HepG2 (cell line): ENCODE measurements around the gene GOLGA3. TPM values are rescaled to one million over a fixed set of nuclear protein-coding genes. Genes with fewer than 3 reads are reported as not detected.

Experiments
- ATAC-seq: fragments of 200-7000 bp; cut with Tn5 transposase; 3 replicates; pipeline ENCODE4 v1.9.1; 2020; ENCODE audit warnings: mild to moderate bottlenecking, moderate library complexity
- BruUV-seq: library from RNA; stranded (reverse); fragments of 400-500 nt; replicated peaks from 2 replicates; lab custom pipeline; 2021; lab: Mats Ljungman, UMichigan
- CTCF ChIA-PET: fragments of 300-600 bp; formaldehyde crosslinking; extraction: SDS; loops from one replicate; lab custom pipeline; 2021; ENCODE audit warnings: low total read pairs, inconsistent platforms, low intra/inter-chr PET ratio; lab: Yijun Ruan, JAX
- POLR2A ChIA-PET: fragments of 350-600 bp; sonication (Branson Sonifier 250); formaldehyde crosslinking; loops from one replicate; lab custom pipeline; 2020; ENCODE audit warnings: antibody characterized with exemption, inconsistent platforms; lab: Yijun Ruan, JAX
- DNase-seq: peaks from one replicate; pipeline ENCODE4 v3.0.0-alpha.2; 2015; ENCODE audit warnings: low spot score
- FAIRE-seq: peaks from 3 replicates; lab custom pipeline; 2011; peaks lifted over from hg19 to GRCh38; lab: Jason Lieb, UNC
- H2AFZ ChIP-seq: one replicate; pipeline ENCODE4 v1.6.1; 2011; ENCODE audit warnings: low read length, inconsistent platforms
- H3K27ac ChIP-seq: fragments of 300-600 bp; 3 replicates; pipeline ENCODE4 v1.8.0; 2011; ENCODE audit warnings: mixed run types, mild to moderate bottlenecking, mixed read lengths, low read length, inconsistent platforms; ENCODE audit not compliant: insufficient read depth; ENCODE audit errors: extremely low read length
- H3K27me3 ChIP-seq, 2 experiments: fragments of 200-600 bp in 1 of 2; 2 replicates in 1 of 2; 3 replicates in 1 of 2; pipeline versions ENCODE4 v1.6.0 to v1.8.0; 2011; ENCODE audit warnings: low read length in 2 of 2, mild to moderate bottlenecking in 2 of 2, moderate library complexity in 2 of 2, inconsistent platforms in 1 of 2; ENCODE audit not compliant: insufficient read depth in 2 of 2, control insufficient read depth in 1 of 2
- H3K36me3 ChIP-seq, 2 experiments: fragments of 200-600 bp in 1 of 2; replicated peaks in 1 of 2; 2 replicates in 1 of 2; 3 replicates in 1 of 2; pipeline versions ENCODE4 v1.5.1 to v1.8.0; 2011; ENCODE audit warnings: low read length in 2 of 2, inconsistent platforms in 1 of 2; ENCODE audit not compliant: insufficient read depth in 2 of 2, control insufficient read depth in 1 of 2
- H3K4me1 ChIP-seq: 2 replicates; pipeline ENCODE4 v1.5.1; 2012; ENCODE audit warnings: low read length, inconsistent platforms; ENCODE audit not compliant: insufficient read depth
- H3K4me2 ChIP-seq: 2 replicates; pipeline ENCODE4 v1.6.0; 2011; ENCODE audit warnings: low read depth, low read length, inconsistent platforms
- H3K4me3 ChIP-seq, 3 experiments: fragments of 200-600 bp in 1 of 3; sonication (generic), shearing (Covaris generic) in 1 of 3; replicated peaks in 1 of 3; 2 replicates each; pipeline ENCODE4 v1.5.1; 2011 to 2016; ENCODE audit warnings: low read length in 3 of 3, inconsistent platforms in 2 of 3, low read depth in 2 of 3, mild to moderate bottlenecking in 2 of 3, control low read depth in 1 of 3, mixed read lengths in 1 of 3; ENCODE audit not compliant: insufficient read depth in 1 of 3
- H3K79me2 ChIP-seq: one replicate; pipeline ENCODE4 v1.6.1; 2011; ENCODE audit warnings: low read length, inconsistent platforms; ENCODE audit not compliant: insufficient read depth
- H3K9ac ChIP-seq: 2 replicates; pipeline ENCODE4 v1.6.0; 2011; ENCODE audit warnings: mild to moderate bottlenecking, low read depth, low read length, inconsistent platforms; ENCODE audit not compliant: insufficient read depth
- H3K9me3 ChIP-seq: 2 replicates; pipeline ENCODE4 v1.5.1; 2012; ENCODE audit warnings: mild to moderate bottlenecking, low read length
- H4K20me1 ChIP-seq: 2 replicates; pipeline ENCODE4 v1.6.0; 2011; ENCODE audit warnings: inconsistent platforms, mild to moderate bottlenecking, low read length, moderate library complexity; ENCODE audit not compliant: insufficient read depth
- FOSL1 ChIP-seq: sonication (generic); formaldehyde crosslinking; IDR thresholded peaks from 2 replicates; pipeline ENCODE4 v1.9.0; 2021; ENCODE audit warnings: missing genetic modification reagents, borderline replicate concordance
- GZF1 ChIP-seq: sonication (generic); formaldehyde crosslinking; IDR thresholded peaks from 2 replicates; pipeline ENCODE4 v1.5.1; 2020; ENCODE audit warnings: mild to moderate bottlenecking, missing genetic modification reagents
- IRF9 ChIP-seq: sonication (generic); formaldehyde crosslinking; IDR thresholded peaks from 2 replicates; pipeline ENCODE4 v1.8.0; 2022; ENCODE audit warnings: missing genetic modification reagents, mild to moderate bottlenecking, borderline replicate concordance
- KLF12 ChIP-seq: sonication (generic); formaldehyde crosslinking; IDR thresholded peaks from 2 replicates; pipeline ENCODE4 v1.4.0; 2020; ENCODE audit warnings: missing genetic modification reagents, borderline replicate concordance
- NFKB2 ChIP-seq: sonication (generic); formaldehyde crosslinking; IDR thresholded peaks from 2 replicates; pipeline ENCODE4 v1.4.0; 2020; ENCODE audit warnings: missing genetic modification reagents, borderline replicate concordance
- NR2F1 ChIP-seq, 2 experiments: fragments of 450-650 bp in 1 of 2; formaldehyde crosslinking in 1 of 2; IDR thresholded peaks; 2 replicates each; pipeline versions ENCODE4 v1.5.0 to v1.6.1; 2016 to 2020; ENCODE audit warnings: mild to moderate bottlenecking in 1 of 2, missing compliant biosample characterization in 1 of 2, missing genetic modification reagents in 1 of 2, moderate library complexity in 1 of 2
- TCF12 ChIP-seq, 2 experiments: fragments of 450-650 bp in 1 of 2; sonication (generic) in 1 of 2; formaldehyde crosslinking in 1 of 2; IDR thresholded peaks; 2 replicates each; pipeline versions ENCODE4 v1.6.1 to v1.8.0; 2017 to 2022; ENCODE audit warnings: antibody characterized with exemption in 1 of 2, mild to moderate bottlenecking in 1 of 2, missing genetic modification reagents in 1 of 2, moderate library complexity in 1 of 2
- ZNF292 ChIP-seq: sonication (generic); formaldehyde crosslinking; IDR thresholded peaks from 2 replicates; pipeline ENCODE4 v1.8.1; 2022; ENCODE audit warnings: mild to moderate bottlenecking, low read depth, missing genetic modification reagents, borderline replicate concordance
- ZNF816 ChIP-seq: sonication (generic); formaldehyde crosslinking; IDR thresholded peaks from 2 replicates; pipeline ENCODE4 v1.8.0; 2022; ENCODE audit warnings: missing genetic modification reagents, mild to moderate bottlenecking, borderline replicate concordance
- WGBS: methylation state at CpG from one replicate; pipeline ENCODE4 v1.1.6; 2017; ENCODE audit warnings: low lambda C conversion rate; 5-methylcytosine and 5-hydroxymethylcytosine counted together
- in situ Hi-C: cut with HindIII; loops from 2 replicates; pipeline ENCODE4 v1.10.0; 2017; ENCODE audit warnings: low pct_unique_long_range_greater_than_20kb; ENCODE audit not compliant: extremely low pct_ligation_motif_present
- intact Hi-C: fragments of 100-400 bp; cut with micrococcal nuclease; formaldehyde crosslinking; loops from one replicate; pipeline ENCODE4 v1.10.0; 2022; ENCODE audit not compliant: unreplicated experiment
- polyA plus RNA-seq, 8 experiments: library from polyadenylated mRNA; depleted of rRNA in 3 of 8; stranded (reverse) in 7 of 8; unstranded in 1 of 8; fragments of >200 nt; fragmentation: Illumina TruSeq in 4 of 8; extraction: Trizol in 4 of 8; gene quantifications; 2 replicates each; pipeline versions ENCODE4 v1.2.1 to v1.2.3, GENCODE V29; 2011 to 2016; ENCODE audit warnings: low read depth in 4 of 8, missing spikeins in 1 of 8, mixed read lengths in 1 of 8; ENCODE audit not compliant: insufficient read depth in 1 of 8
- total RNA-seq, 5 experiments: library from RNA; depleted of rRNA; stranded (reverse); fragments of >200 nt; fragmentation: Illumina TruSeq; extraction: Trizol; gene quantifications; 2 replicates each; pipeline ENCODE4 v1.2.3, GENCODE V29; 2016; ENCODE audit warnings: low read depth in 1 of 5
- TF ChIP-seq, protein P1 (sequence below): sonication (generic); formaldehyde crosslinking; IDR thresholded peaks from 2 replicates; pipeline ENCODE4 v1.4.0; 2020; ENCODE audit warnings: low read depth, missing genetic modification reagents
- TF ChIP-seq, protein P2 (sequence below): sonication (generic); formaldehyde crosslinking; IDR thresholded peaks from 2 replicates; pipeline ENCODE4 v1.4.0; 2020; ENCODE audit warnings: mild to moderate bottlenecking, missing genetic modification reagents, borderline replicate concordance

Gene GOLGA3
- total and polyA plus RNA-seq, 2 of the 13 experiments (the other 11 are each of a cell fraction or from before 2014, with no cell fraction given), result 22.0 to 43.0 TPM

- H3K36me3 ChIP-seq, result peaks cover 31 to 59% of the 10 kb centered on the region in 2 experiments
- ATAC-seq, result no peak
- in situ Hi-C loops, result no loop called here
Measured at GRCh38 chr12:132807295-132808092, 21.2 kb downstream of the GOLGA3 start.

DNA sequence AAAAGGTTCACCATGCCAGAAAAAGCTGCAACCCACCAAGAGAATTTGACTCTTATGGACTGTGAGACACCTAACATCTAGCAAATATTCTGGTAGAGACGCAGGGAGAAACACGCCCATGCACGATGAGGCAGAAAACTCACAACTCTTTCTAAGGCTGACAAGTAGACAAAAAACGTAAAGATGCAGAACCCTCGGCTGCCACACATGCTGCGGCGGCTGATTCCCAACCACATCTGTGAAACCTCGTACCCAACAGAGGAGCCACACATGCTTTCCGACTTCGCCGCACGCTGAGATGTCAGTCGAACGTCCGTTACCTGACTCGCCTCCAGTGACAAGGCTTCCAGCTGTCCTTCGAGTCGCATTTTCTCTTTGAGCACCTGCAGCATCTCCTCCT is 21.8 kb downstream of the GOLGA3 start:
- Histone ChIP-seq H3K27ac (no peak overlapping the region), H3K4me1 (no peaks in the 10 kb centered on the region), H3K79me2 (peaks cover 6% of the 10 kb centered on the region), H3K27me3 (no peaks in the 10 kb centered on the region), H3K9me3 (no peaks in the 10 kb centered on the region), H3K36me3 (peaks cover 30 to 57% of the 10 kb centered on the region in 2 experiments), H3K9ac (no peak overlapping the region), H3K4me3 (no peak overlapping the region), H4K20me1 (0 out of 2 replicates have a peak, but pooled peaks cover 7% of the 10 kb centered on the region), H3K4me2 (no peak overlapping the region), H2AFZ (no peak overlapping the region)
- ChIA-PET CTCF (no interaction called here), POLR2A (no interaction called here)
- DNase-seq (no peak), ATAC-seq (no peak), FAIRE-seq (no peak)
- in situ Hi-C loops, result no loop called here
- 98% methylated on average over 18 of the region's 18 CpGs for WGBS
- no TSS peak for BruUV-seq
- intact Hi-C loops, result no loop called here
- TF ChIP-seq, protein P1, sequence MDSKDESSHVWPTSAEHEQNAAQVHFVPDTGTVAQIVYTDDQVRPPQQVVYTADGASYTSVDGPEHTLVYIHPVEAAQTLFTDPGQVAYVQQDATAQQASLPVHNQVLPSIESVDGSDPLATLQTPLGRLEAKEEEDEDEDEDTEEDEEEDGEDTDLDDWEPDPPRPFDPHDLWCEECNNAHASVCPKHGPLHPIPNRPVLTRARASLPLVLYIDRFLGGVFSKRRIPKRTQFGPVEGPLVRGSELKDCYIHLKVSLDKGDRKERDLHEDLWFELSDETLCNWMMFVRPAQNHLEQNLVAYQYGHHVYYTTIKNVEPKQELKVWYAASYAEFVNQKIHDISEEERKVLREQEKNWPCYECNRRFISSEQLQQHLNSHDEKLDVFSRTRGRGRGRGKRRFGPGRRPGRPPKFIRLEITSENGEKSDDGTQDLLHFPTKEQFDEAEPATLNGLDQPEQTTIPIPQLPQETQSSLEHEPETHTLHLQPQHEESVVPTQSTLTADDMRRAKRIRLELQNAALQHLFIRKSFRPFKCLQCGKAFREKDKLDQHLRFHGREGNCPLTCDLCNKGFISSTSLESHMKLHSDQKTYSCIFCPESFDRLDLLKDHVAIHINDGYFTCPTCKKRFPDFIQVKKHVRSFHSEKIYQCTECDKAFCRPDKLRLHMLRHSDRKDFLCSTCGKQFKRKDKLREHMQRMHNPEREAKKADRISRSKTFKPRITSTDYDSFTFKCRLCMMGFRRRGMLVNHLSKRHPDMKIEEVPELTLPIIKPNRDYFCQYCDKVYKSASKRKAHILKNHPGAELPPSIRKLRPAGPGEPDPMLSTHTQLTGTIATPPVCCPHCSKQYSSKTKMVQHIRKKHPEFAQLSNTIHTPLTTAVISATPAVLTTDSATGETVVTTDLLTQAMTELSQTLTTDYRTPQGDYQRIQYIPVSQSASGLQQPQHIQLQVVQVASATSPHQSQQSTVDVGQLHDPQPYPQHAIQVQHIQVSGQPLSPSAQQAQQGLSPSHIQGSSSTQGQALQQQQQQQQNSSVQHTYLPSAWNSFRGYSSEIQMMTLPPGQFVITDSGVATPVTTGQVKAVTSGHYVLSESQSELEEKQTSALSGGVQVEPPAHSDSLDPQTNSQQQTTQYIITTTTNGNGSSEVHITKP (CRISPR knock-in tag), result no peak
- no peak for TF ChIP-seq ZNF816 (CRISPR knock-in tag)
- no peak for TF ChIP-seq IRF9 (CRISPR knock-in tag)
- no peak for TF ChIP-seq FOSL1 (CRISPR knock-in tag)
- no peak for TF ChIP-seq GZF1 (CRISPR knock-in tag)
- no peak for TF ChIP-seq ZNF292
- TF ChIP-seq KLF12, result no peak

More at GRCh38 chr12:132807295-132808092, 21.2 kb downstream of the GOLGA3 start:
- H3K9ac ChIP-seq, result no peak overlapping the region
- POLR2A ChIA-PET, result no interaction called here
- no peaks in the 10 kb centered on the region for H3K27me3 ChIP-seq
- H4K20me1 ChIP-seq, result 0 out of 2 replicates have a peak, but pooled peaks cover 7% of the 10 kb centered on the region
- no peak for FAIRE-seq
- no TSS peak for BruUV-seq
- no peak overlapping the region for H3K4me3 ChIP-seq
- intact Hi-C loops, result no loop called here
- TF ChIP-seq, protein P2, sequence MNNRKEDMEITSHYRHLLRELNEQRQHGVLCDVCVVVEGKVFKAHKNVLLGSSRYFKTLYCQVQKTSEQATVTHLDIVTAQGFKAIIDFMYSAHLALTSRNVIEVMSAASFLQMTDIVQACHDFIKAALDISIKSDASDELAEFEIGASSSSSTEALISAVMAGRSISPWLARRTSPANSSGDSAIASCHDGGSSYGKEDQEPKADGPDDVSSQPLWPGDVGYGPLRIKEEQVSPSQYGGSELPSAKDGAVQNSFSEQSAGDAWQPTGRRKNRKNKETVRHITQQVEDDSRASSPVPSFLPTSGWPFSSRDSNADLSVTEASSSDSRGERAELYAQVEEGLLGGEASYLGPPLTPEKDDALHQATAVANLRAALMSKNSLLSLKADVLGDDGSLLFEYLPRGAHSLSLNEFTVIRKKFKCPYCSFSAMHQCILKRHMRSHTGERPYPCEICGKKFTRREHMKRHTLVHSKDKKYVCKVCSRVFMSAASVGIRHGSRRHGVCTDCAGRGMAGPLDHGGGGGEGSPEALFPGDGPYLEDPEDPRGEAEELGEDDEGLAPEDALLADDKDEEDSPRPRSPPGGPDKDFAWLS (CRISPR knock-in tag), result no peak
- TF ChIP-seq NFKB2 (no peak), TCF12 (IDR thresholded peaks at IDR 0.05) (no peak), TCF12 (CRISPR knock-in tag; IDR thresholded peaks at IDR 0.05) (no peak), NR2F1 (CRISPR knock-in tag; IDR thresholded peaks at IDR 0.05) (no peak)
- no peak overlapping the region for H2AFZ ChIP-seq
- DNase-seq, result no peak
- no peak overlapping the region for H3K27ac ChIP-seq
- H3K4me1 ChIP-seq, result no peaks in the 10 kb centered on the region
- CTCF ChIA-PET, result no interaction called here
- H3K9me3 ChIP-seq, result no peaks in the 10 kb centered on the region
- 96% methylated on average over 25 of the region's 25 CpGs for WGBS
- no peak overlapping the region for H3K4me2 ChIP-seq
- H3K79me2 ChIP-seq, result peaks cover 6% of the 10 kb centered on the region
